ENCODE measurements around the gene PLXDC1. TPM values are rescaled to one million over a fixed set of nuclear protein-coding genes. Genes with fewer than 3 reads are reported as not detected.

Gene PLXDC1
- total RNA-seq, 2 donors from 2014 or later, result 7.5 to 11.7 TPM

DNA sequence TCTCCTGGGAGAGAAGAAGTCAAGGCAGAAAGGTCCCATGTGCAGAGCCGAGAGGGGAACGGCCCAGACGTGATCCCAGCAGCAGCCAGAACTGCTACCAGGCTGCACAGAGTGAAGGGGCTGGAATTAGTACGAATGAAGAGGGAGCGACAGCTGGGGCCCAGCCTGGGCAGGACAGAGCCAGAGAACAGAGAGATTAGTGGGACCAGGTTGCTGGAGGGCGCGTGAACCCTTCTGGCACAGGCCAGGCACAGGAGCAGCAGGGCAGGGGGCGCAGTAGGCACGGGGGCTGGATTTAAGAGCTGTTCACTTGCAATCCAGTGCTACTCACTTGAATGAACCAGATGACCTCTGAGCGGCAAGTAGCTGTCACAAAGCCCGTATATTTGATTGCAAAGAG is 66.9 kb downstream of the PLXDC1 start:
- DNase-seq, result no peak
- Mint-ChIP-seq H3K27me3 (peaks cover 5% of the 10 kb centered on the region), H3K36me3 (ENCODE audit: low read depth) (peaks cover 2% of the 10 kb centered on the region), H3K4me3 (no peak overlapping the region), H3K4me1 (peaks cover 5% of the 10 kb centered on the region), H3K27ac (peak overlapping the region; percentile 47)
- no peak for ATAC-seq
- H3K9me3 ChIP-seq (ENCODE audit: control insufficient read depth, low read length, poor library complexity, severe bottlenecking), result no peaks in the 10 kb centered on the region

GRCh38 chr17:39083270-39083669 is 68.2 kb downstream of the PLXDC1 start:
- H3K27me3 Mint-ChIP-seq, result peaks cover 5% of the 10 kb centered on the region
- no peak overlapping the region for H3K4me3 Mint-ChIP-seq
- H3K36me3 Mint-ChIP-seq (ENCODE audit: low read depth), result peaks cover 2% of the 10 kb centered on the region

DNA sequence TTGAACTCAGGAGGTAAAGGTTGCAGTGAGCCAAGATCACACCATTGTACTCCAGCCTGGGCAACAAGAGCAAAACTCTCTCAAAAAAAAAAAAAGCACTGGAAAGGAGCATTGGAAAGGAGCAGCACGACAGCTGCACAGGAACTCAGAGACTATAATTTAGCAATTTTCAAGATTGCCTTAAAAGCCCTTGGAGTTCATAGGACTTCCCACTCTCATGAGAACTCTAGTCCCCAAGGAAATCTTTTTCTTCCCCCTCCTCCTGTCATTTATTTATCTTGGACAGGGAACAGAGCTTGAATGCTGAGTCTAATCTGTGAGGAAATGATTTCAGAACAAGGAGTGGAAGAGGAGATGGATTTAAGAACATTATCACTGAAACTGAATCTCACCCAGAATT is 69.0 kb downstream of the PLXDC1 start:
- H3K4me1 Mint-ChIP-seq, result peaks cover 2% of the 10 kb centered on the region
- H3K4me3 Mint-ChIP-seq, result no peak overlapping the region
- H3K9me3 ChIP-seq (ENCODE audit: control insufficient read depth, low read length, poor library complexity, severe bottlenecking), result no peaks in the 10 kb centered on the region
- DNase-seq (no peak), ATAC-seq (no peak)
- peaks cover 2% of the 10 kb centered on the region for H3K36me3 Mint-ChIP-seq (ENCODE audit: low read depth)
- H3K27me3 Mint-ChIP-seq, result peaks cover 5% of the 10 kb centered on the region
- H3K27ac Mint-ChIP-seq, result peak overlapping the region; percentile 53

More at GRCh38 chr17:39083270-39083669, 68.2 kb downstream of the PLXDC1 start:
- H3K9me3 ChIP-seq (ENCODE audit: control insufficient read depth, low read length, poor library complexity, severe bottlenecking), result no peaks in the 10 kb centered on the region
- ATAC-seq (no peak), DNase-seq (no peak)
- peaks cover 5% of the 10 kb centered on the region for H3K4me1 Mint-ChIP-seq
- no peak overlapping the region for H3K27ac Mint-ChIP-seq

DNA sequence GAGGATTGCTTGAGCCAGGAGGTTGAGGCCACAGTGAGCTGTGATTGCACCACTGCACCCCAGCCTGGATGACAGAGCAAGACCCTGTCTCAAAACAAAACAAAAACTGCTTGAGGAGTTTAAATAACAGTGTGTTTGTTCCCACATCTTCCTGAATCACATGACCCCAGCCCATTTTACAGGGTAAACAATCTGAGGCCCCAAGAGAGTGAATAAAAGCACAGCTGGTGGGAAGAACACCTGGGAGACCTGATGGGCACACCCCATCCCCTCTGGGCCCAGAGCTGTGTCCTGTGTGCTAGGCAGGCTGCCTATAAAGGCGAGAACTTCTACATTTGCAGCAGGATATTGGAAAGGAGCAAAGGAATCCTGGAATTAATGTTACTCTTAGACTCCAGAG is 69.6 kb downstream of the PLXDC1 start:
- peaks cover 2% of the 10 kb centered on the region for H3K36me3 Mint-ChIP-seq (ENCODE audit: low read depth)
- H3K27ac Mint-ChIP-seq, result peak overlapping the region; percentile 53
- H3K4me1 Mint-ChIP-seq, result peaks cover 2% of the 10 kb centered on the region
- H3K4me3 Mint-ChIP-seq, result no peak overlapping the region
- ATAC-seq, result no peak
- peaks cover 5% of the 10 kb centered on the region for H3K27me3 Mint-ChIP-seq
- no peak for DNase-seq
- H3K9me3 ChIP-seq (ENCODE audit: control insufficient read depth, low read length, poor library complexity, severe bottlenecking), result no peaks in the 10 kb centered on the region

DNA sequence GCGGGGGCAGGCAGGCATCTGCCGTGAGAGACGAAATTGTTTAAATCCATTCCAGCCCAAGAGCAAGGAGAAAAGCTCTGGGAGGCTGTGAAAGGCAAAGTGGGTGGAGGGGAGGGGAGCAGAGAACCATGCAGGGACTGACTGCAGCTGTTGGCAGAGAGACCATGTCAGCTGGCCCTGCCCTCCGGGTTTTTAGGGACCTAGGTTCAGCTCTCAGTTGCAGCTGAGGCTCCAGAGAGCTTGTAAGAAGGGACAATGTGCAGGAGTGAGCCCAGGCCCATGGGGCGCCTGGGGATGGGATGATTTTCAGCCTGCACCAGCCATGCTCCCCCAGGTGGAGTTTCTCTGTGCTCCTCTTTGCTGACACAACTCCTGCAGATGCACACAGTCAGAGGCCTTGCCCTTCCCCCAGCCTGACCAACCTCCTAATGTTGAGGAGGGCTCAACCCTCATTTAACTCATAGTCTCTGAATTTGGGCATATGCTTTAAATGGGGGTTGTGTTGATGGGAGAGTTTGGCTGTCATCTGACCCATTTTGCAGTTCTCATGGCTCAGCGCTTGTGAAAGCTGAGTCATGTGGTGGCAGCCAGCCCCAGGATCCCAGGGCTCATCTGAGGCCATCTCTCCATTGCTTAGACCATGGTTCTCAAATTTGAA is 70.9 kb downstream of the PLXDC1 start:
- no peak for ATAC-seq
- H3K36me3 Mint-ChIP-seq (ENCODE audit: low read depth), result peaks cover 2% of the 10 kb centered on the region
- no peak for DNase-seq
- no peaks in the 10 kb centered on the region for H3K9me3 ChIP-seq (ENCODE audit: control insufficient read depth, low read length, poor library complexity, severe bottlenecking)
- H3K4me1 Mint-ChIP-seq, result peaks cover 2% of the 10 kb centered on the region
- H3K27me3 Mint-ChIP-seq, result peaks cover 5% of the 10 kb centered on the region
- H3K4me3 Mint-ChIP-seq, result no peak overlapping the region
- no peak overlapping the region for H3K27ac Mint-ChIP-seq

- peaks cover 5% of the 10 kb centered on the region for H3K27me3 Mint-ChIP-seq
- peaks cover 2% of the 10 kb centered on the region for H3K36me3 Mint-ChIP-seq (ENCODE audit: low read depth)
- no peaks in the 10 kb centered on the region for H3K9me3 ChIP-seq (ENCODE audit: control insufficient read depth, low read length, poor library complexity, severe bottlenecking)
- no peak overlapping the region for H3K4me3 Mint-ChIP-seq
- peaks cover 3% of the 10 kb centered on the region for H3K4me1 Mint-ChIP-seq
- ATAC-seq (no peak), DNase-seq (no peak)
- H3K27ac Mint-ChIP-seq, result no peak overlapping the region
These were observed 71.6 kb downstream of the PLXDC1 start for GRCh38 chr17:39079836-39080235.

DNA sequence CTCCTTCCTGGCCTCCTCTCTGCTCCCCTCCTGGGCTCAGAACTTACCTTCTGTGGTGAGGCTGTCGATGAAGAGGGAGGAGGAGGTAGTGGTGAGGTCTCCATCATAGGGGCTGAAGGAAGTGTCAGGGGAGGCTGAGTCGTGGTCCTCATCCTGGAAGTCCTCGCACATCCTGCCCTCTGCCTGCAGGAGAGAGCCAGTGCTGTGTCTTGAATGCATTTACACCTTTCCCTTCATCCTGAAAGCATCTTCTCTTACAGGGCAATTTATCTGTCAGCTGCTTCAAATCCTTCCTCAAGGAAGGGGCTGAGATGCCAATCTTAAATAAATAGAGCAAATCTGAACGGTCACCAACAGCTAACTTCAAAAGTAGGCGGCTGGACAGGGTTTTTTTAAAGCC is 73.6 kb downstream of the PLXDC1 start:
- no peaks in the 10 kb centered on the region for H3K9me3 ChIP-seq (ENCODE audit: control insufficient read depth, low read length, poor library complexity, severe bottlenecking)
- Mint-ChIP-seq H3K4me3 (no peak overlapping the region), H3K36me3 (ENCODE audit: low read depth) (no peaks in the 10 kb centered on the region), H3K27me3 (no peaks in the 10 kb centered on the region), H3K27ac (no peak overlapping the region), H3K4me1 (peaks cover 6% of the 10 kb centered on the region)
- DNase-seq, result no peak
- ATAC-seq, result no peak

DNA sequence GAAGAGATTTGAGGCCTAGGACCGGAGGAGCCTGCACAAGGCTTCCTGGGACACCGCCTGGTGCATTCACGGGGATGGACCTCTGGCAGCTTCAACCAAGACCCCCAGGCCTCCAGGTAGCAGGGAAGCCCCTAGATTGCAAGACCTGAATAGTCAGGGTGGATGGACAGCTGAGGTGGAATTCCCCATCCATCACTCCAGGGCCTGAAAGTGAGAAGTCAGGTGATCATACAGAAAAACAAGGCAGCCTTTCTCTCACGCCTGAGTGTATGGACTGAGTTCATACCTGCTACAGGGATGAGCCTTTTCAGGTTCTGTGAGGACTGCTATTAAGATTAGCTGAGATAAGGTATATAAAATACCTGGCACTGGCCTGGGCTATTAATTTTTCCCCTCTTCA is 74.2 kb downstream of the PLXDC1 start:
- Mint-ChIP-seq H3K4me1 (peaks cover 7% of the 10 kb centered on the region), H3K27me3 (no peaks in the 10 kb centered on the region), H3K36me3 (ENCODE audit: low read depth) (no peaks in the 10 kb centered on the region), H3K27ac (no peak overlapping the region), H3K4me3 (no peak overlapping the region)
- H3K9me3 ChIP-seq (ENCODE audit: control insufficient read depth, low read length, poor library complexity, severe bottlenecking), result no peaks in the 10 kb centered on the region
- DNase-seq (no peak), ATAC-seq (no peak)

DNA sequence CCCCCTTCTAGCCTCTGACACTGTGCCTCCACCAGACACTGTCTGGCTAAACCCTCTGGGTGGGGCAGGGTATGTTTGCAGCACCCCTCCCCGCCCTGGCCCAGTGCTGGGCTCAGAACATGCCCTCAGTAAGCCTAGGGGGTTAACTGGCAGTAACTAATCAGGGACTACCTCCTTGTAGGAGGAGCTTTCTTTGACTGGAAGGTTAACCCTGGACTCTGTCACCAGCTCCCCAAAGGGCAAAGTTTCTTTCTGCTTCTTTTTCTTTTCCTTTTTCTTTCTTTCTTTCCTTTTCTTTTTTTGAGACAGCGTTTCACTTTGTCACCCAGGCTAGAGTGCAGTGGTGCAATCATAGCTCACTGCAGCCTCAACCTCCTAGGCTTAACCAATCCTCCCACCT is 76.8 kb downstream of the PLXDC1 start:
- no peaks in the 10 kb centered on the region for H3K9me3 ChIP-seq (ENCODE audit: control insufficient read depth, low read length, poor library complexity, severe bottlenecking)
- H3K36me3 Mint-ChIP-seq (ENCODE audit: low read depth), result no peaks in the 10 kb centered on the region
- H3K27ac Mint-ChIP-seq, result no peak overlapping the region

GRCh38 chr17:39073916-39074315 is 77.5 kb downstream of the PLXDC1 start:
- H3K9me3 ChIP-seq (ENCODE audit: control insufficient read depth, low read length, poor library complexity, severe bottlenecking), result no peaks in the 10 kb centered on the region
- Mint-ChIP-seq H3K27ac (no peak overlapping the region), H3K4me1 (peaks cover 12% of the 10 kb centered on the region), H3K36me3 (ENCODE audit: low read depth) (no peaks in the 10 kb centered on the region), H3K4me3 (no peak overlapping the region), H3K27me3 (peaks cover 7% of the 10 kb centered on the region)
- ATAC-seq (no peak), DNase-seq (no peak)

More for the DNA sequence above, 76.8 kb downstream of the PLXDC1 start:
- ATAC-seq (no peak), DNase-seq (no peak)
- H3K4me3 Mint-ChIP-seq, result no peak overlapping the region
- H3K27me3 Mint-ChIP-seq, result peaks cover 2% of the 10 kb centered on the region
- H3K4me1 Mint-ChIP-seq, result peaks cover 7% of the 10 kb centered on the region

DNA sequence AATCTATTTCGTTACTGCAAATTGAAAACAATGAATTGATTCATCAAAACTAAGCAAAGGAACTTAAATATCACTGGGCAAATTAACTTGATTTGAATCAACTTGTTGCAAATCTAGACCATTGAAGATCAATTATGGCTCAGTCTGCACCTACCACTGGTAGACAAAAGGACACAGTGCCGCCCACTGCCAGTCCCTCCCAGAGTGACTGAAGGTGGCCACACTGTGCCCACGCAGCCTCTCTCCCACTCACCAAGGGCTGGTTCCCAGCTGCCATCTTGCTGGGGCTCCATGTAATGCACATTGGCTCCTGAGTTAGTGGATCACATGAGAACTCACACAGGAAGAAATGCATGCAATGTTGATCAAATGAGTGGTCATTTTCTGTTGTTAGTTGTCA is 78.1 kb downstream of the PLXDC1 start:
- ATAC-seq (no peak), DNase-seq (no peak)
- Mint-ChIP-seq H3K36me3 (ENCODE audit: low read depth) (no peaks in the 10 kb centered on the region), H3K4me3 (no peak overlapping the region), H3K4me1 (peaks cover 12% of the 10 kb centered on the region), H3K27ac (no peak overlapping the region), H3K27me3 (peaks cover 7% of the 10 kb centered on the region)
- H3K9me3 ChIP-seq (ENCODE audit: control insufficient read depth, low read length, poor library complexity, severe bottlenecking), result no peaks in the 10 kb centered on the region

GRCh38 chr17:39071573-39071972 is 79.9 kb downstream of the PLXDC1 start:
- no peak for ATAC-seq
- no peaks in the 10 kb centered on the region for H3K36me3 Mint-ChIP-seq (ENCODE audit: low read depth)
- no peak overlapping the region for H3K27ac Mint-ChIP-seq
- peaks cover 7% of the 10 kb centered on the region for H3K27me3 Mint-ChIP-seq
- H3K4me1 Mint-ChIP-seq, result peaks cover 12% of the 10 kb centered on the region
- H3K9me3 ChIP-seq (ENCODE audit: control insufficient read depth, low read length, poor library complexity, severe bottlenecking), result no peaks in the 10 kb centered on the region
- DNase-seq, result no peak
- no peak overlapping the region for H3K4me3 Mint-ChIP-seq

DNA sequence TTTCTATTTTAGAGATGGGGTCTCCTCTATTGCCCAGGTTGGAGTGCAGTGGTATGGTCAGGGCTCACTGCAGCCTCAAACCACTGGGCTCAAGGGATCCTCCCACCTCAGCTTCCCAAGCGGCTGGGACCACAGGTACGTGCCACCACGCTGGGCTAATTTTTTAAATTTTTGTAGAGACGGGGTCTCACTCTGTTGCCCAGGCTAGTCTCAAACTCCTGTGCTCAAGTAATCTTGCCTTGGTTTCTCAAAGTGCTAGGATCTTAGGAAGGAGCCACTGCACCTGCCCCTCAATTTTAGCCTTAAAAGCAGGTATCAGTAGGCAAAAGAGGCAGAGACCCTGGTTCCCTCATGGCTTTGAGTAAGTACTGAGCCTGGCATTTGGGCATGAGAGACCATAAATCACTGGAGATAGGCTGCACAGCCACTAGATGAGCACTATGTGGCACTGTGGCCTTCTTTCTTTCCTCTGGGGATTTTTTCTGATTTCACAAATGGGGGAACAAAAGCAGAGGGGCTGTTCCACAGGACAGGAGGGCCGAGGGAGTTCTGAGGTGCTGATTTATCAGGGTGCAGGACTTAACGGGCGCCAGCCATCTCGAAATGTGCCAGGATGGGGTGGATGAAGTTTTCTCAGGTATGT is 82.2 kb downstream of the PLXDC1 start:
- Mint-ChIP-seq H3K27ac (peak overlapping the region; percentile 89), H3K36me3 (ENCODE audit: low read depth) (no peaks in the 10 kb centered on the region), H3K27me3 (peaks cover 7% of the 10 kb centered on the region), H3K4me3 (no peak overlapping the region), H3K4me1 (peaks cover 9% of the 10 kb centered on the region)
- ATAC-seq (peak; percentile 84), DNase-seq (no peak)
- H3K9me3 ChIP-seq (ENCODE audit: control insufficient read depth, low read length, poor library complexity, severe bottlenecking), result no peaks in the 10 kb centered on the region

DNA sequence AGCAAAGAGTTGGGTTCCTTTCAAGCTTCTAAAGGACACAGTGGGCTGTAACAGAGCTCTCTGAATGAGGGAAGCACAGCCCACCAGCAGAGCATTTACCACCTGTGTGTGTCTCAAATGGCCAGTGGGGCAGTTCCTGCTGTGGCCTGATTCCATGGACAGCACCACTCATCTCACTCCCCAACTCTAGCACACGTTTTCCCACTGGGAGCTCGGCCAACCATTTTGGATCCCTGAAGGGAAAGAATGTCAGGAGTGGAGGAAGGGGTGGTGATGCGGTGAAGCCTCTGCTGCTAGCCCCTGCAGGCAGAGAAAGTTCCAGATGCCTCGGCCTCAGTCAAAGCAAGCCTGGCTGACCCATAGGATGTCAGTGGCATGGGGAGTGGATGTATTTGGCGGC is 86.6 kb downstream of the PLXDC1 start:
- H3K4me1 Mint-ChIP-seq, result peaks cover 7% of the 10 kb centered on the region
- H3K27ac Mint-ChIP-seq, result no peak overlapping the region
- DNase-seq, result no peak
- no peak for ATAC-seq
- no peaks in the 10 kb centered on the region for H3K36me3 Mint-ChIP-seq (ENCODE audit: low read depth)
- H3K9me3 ChIP-seq (ENCODE audit: control insufficient read depth, low read length, poor library complexity, severe bottlenecking), result no peaks in the 10 kb centered on the region
- H3K27me3 Mint-ChIP-seq, result peaks cover 7% of the 10 kb centered on the region
- no peak overlapping the region for H3K4me3 Mint-ChIP-seq

All from T-helper 17 cell (primary cell).